Renal cortex interstitium (tissue), 11 donors: ENCODE results near the gene TM7SF2. TPM values are rescaled to one million over a fixed set of nuclear protein-coding genes. Genes with fewer than 3 reads are reported as not detected.

ENCODE experiments used
- DNase-seq, 11 donors: peaks; one replicate each; pipeline ENCODE4 v3.0.0-alpha.2; 2013; ENCODE audit warnings: low read depth in 9 of 11, low spot score in 4 of 11; ENCODE audit errors: extremely low read depth in 1 of 11
- polyA plus RNA-seq, 3 donors: library from polyadenylated mRNA; unstranded; fragments of 120-200 nt; gene quantifications; one replicate each; pipeline ENCODE4 v1.2.1, GENCODE V29; 2013; ENCODE audit not compliant: insufficient read length in 3 of 3

Gene TM7SF2
- polyA plus RNA-seq, 3 donors, result 66.3 to 91.9 (median 82.8) TPM

DNA sequence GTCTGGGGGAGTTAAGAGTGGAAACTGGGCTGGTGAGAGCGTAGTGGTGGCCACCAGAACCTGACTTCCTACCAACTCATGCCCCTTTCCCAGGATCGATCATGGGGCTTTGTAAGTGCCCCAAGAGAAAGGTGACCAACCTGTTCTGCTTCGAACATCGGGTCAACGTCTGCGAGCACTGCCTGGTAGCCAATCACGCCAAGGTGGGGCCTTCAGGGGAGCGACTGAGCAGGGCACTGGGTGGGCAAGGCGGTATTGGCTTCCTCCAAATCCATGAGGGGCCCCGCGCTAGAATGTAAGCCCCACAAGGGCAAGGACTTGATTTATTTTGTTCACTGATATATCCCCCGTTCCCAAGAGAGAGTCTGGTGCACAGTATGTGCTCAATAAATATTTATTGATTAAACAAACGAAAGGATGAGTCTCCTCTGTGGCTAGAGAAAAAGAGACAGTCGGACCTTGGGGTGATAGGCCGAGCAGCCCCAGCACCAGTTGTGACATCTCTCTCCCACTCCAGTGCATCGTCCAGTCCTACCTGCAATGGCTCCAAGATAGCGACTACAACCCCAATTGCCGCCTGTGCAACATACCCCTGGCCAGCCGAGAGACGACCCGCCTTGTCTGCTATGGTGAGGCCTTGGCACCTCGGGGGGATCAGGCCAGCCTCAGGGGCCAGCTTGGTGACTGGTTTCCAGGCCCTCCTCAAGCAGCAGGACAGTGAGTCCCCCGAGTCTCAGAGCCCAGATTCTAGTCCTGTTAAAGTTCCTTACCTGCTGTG lies 26.9 kb upstream of the TM7SF2 start:
- DNase-seq, result no peak

DNA sequence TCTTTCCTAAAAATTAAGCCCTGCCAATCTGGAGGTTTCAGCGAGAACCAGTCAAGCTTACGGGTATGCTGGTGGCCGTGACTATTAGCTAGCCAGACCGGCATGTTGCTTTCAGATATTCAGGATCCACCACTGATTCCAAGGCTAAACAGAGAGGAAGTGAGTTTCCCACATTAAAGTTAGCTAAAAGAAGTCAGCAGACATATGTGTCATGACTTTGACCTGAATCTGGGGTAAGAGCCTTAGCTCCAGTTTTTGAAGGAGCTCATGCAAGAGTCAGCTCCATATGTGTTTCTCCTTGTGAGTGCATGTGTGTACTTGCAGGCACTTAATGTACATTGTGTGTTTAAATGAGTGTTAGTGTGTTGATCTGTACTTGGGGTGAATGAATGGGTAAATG lies 26.2 kb upstream of the TM7SF2 start:
- no peak for DNase-seq

DNA sequence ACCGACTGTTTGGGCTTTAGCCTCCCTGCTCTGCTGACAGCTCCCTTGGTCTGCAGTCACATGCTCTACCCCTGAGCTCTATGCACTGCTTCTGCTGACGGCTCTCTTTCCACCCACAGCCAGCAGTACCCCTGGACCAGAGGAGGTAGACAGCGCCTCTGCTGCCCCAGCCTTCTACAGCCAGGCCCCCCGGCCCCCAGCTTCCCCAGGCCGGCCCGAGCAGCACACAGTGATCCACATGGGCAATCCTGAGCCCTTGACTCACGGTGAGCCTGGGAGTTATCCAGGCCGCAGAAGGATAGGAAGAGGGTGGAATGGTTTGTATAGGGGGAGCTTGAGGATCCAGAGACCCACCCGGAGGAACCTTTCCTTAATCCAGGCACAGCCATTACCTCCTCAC lies 24.9 kb upstream of the TM7SF2 start:
- DNase-seq, result no peak

DNA sequence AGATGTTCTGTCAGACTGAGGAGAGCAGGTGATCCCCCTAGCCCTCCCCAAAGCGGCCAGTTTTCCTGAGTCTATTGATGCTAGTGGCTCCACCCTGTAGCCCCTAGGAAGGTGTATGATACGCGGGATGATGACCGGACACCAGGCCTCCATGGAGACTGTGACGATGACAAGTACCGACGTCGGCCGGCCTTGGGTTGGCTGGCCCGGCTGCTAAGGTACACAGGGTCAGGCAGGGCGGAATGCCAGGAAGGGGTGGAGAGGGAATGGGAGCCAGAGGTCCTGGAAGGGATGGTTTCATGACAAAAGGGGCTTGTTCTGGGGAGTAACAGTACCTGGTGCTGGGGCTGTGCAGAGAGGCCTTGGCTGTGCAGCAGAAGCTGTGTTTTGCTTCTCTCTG lies 24.5 kb upstream of the TM7SF2 start:
- no peak for DNase-seq

DNA sequence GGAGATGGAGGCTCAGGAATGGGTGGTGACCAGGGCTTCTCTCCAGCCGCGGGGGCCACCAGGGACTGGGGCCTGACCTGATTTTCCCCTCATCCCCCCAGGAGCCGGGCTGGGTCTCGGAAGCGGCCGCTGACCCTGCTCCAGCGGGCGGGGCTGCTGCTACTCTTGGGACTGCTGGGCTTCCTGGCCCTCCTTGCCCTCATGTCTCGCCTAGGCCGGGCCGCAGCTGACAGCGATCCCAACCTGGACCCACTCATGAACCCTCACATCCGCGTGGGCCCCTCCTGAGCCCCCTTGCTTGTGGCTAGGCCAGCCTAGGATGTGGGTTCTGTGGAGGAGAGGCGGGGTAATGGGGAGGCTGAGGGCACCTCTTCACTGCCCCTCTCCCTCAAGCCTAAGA lies 23.8 kb upstream of the TM7SF2 start:
- no peak for DNase-seq

DNA sequence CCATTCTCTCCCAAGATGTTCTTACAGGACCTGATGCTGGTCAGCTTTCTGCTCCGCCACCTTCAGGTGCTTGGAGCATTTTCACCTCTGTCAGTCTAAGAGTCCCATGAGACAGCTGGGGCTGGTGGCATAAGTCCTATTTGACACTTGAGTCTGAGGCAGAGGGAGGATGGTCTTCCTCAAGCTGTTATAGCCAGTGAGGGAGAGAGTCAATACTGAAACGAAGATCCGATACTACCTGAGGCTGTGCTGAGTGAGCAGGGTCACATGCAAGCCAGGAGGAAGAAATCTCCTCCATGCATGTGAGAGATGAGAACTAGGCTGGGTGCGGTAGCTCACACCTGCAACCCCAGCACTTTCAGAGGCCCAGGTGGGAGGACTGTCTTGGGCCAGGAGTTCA lies 22.1 kb upstream of the TM7SF2 start:
- DNase-seq, result no peak

DNA sequence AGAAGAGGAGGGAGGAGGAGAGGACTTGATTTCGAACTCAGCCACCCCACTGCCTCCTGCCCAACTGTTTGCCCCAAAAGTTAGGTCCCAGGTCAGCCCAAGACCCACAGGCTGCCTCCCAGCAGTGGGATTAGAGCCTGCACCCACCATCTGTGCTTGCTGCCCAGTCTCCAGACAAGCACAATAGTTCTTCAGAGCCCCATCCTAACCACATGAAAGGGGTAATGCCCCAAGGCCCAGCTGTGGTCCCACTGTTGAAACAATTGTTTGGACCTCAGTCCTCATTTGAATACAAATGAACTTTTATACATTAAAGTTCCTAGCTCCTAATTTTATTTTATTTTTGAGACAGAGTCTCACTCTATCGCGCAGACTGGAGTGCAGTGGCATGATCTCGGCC lies 21.0 kb upstream of the TM7SF2 start:
- no peak for DNase-seq

DNA sequence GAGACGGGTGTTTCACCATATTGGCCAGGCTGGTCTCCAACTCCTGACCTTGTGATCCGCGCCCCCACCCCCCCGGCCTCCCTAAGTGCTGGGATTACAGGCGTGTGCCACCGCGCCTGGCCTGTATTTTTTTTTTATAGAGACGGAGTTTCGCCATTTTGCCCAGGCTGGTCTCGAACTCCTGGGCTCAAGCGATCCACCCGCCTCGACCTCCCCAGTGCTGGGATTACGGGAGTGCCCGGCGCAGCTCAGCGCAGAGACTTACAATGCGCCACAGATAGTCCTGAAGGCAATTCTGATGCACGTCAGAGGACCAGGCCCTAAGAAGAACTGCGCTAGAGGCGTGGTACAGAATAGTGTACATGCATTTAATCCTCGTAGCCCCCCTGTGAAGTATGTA lies 16.2 kb upstream of the TM7SF2 start:
- no peak for DNase-seq

DNA sequence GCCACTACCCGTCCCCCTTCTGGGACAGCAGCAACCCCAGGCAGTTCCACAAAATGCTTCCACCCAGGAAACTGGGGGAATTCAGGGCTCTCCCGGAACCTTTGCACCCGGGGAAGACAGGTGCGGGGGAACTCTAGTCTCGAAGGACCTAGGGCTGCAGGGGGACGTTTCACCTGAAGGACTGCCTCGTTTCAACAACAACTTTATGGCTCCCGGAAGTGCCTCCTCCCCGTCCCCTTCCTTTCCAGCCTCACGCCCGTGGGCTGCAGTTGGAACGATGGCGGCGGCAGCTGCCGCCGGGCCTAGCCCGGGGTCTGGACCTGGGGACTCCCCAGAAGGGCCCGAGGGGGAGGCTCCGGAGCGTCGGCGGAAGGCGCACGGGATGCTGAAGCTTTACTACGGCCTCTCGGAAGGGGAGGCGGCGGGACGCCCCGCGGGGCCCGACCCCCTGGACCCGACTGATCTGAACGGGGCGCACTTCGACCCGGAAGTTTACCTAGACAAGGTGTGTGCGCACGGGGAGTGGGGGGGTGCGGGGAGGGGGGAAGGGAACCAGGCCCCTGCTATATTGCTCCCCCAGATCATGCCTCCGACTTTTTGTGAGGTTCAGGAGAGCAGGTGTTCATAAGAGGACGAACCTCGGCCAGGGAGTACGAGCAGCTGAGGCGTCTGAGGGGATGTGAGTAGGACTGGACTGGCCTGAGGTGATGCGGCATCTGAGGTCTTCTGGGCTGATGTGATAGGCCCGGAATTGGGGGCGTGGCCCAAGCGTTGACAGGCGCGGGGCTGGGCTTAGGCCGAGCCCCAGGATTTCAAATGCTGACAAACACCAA lies 15.5 kb upstream of the TM7SF2 start, which contains the start of gene VPS51:
TSS of gene VPS51 (plus strand) at position 241 of the 833 bp plus-strand sequence. CDS start at position 278, 37 bp downstream.
- peak in 10 of 11 donors; percentile 80 to 91 (median 84) for DNase-seq

DNA sequence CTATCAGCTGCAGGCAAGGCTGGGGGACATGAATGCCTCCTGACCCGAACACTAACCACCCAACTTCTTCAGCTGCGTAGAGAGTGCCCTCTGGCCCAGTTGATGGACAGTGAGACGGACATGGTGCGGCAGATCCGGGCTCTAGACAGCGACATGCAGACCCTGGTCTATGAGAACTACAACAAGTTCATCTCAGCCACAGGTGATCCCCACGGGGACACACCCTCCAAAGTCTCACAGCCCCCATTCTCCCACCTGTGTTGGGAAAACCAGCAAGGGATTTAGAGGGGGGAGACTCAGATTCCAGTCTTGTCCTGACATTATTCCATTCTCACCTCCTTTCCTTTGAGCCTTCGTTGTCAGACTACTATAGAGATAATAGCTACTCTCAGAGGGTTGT lies 14.7 kb upstream of the TM7SF2 start:
- DNase-seq, result no peak

DNA sequence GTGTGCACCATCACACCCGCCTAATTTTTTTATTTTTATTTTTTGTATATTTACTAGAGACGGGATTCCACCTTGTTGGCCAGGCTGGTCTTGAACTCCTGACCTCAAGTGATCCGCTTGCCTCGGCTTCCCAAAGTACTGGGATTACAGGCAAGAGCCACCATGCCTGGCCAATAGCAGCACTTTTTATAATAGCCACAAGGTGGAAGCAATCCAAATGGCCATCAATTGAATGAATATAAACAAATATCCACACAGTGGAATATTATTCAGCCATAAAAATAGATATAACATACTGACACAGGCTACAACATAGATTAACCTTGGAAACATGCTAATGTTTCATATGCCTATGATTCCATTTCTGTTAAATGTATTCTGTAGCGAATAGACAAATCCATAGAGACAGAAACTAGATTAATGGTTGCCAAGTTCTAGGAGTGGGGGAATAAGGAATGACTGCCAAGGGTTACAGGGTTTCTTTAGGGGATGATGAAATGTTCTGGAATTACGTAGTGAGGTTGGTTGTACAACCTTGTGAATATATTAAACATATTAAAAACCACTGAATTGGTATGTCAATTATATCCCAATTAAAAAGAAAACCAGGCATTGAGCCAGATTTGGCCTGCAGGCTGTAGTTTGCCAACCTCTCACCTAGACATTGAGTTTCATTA lies 10.9 kb upstream of the TM7SF2 start:
- no peak for DNase-seq

DNA sequence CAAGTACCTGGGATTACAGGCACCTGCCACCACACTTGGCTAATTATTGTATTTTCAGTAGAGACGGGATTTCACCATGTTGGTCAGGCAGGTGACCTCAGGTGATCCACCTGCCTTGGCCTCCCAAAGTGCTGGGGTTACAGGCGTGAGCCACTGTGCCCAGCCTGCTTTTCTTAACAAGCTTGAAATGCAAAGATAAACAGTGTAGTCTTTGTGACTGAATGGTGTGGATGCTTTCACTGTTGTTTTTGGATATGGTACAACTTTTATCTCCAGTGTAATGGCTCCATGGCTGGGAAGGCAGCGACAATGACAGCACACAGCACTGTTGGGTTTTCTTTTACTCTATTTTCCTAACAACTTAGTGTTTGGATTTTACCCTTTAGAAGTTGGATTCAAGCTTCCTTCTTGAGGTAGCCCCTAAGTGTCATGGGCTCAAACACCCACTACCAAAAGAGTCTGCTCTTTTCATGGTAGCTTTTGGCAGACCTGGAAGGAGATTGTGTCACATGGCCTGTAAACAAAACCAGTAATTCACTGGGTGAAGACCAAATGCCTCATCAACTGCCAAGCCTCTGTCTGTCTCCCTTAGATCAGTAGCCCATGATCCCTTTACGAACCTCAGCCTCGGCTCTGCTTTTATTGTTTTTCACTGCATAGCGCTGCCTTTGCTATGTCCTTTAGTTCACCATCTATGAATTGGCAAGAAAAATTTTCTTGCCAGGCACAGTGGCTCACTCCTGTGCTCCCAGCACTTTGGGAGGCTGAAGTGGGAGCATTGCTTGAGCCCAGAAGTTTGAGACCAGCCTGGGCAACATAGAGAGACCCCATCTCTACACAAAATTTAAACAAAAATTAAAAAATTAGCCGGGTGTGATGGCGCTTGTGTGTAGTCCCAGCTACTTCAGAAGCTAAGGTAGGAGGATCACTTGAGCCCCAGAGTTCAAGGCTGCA lies 9.3 kb upstream of the TM7SF2 start:
- no peak for DNase-seq

DNA sequence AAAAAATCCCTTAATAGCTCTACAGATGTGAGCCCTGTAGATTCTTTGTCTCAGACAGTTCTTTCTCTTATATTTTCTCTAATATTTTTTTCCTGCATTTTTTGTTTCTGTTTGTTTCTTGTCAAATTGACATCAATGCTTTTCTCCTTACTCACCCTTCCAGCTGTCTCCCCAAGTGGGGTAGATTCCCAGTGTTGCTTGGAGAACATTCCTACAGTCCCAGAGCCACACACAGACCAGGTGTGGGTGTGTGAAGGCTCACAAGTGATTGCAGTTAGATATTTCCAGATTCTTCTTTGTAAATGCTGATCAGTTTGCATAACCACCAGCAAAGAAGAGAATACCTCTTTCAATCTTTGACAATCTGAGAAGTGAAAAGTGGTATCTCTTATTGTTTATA lies 8.2 kb upstream of the TM7SF2 start:
- no peak for DNase-seq

DNA sequence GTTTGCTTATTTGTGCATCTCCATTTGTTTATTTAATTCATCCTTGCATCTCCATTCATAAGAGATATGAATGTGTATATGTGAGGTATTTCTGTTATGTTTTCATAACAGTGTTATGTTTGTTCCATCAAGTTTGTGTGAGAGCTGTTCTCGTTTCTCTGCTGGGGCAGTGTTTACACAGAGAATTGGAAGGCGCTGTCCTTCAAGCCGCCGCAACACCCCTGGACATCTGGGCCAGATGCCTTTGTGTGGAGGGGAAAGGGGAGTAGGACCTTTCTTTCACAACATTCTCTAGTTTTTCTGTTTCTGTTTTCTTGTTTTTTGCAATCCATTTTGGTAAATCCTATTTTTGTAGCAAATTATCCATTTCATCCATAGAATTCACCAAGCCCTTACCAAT lies 7.0 kb upstream of the TM7SF2 start:
- DNase-seq, result no peak

DNA sequence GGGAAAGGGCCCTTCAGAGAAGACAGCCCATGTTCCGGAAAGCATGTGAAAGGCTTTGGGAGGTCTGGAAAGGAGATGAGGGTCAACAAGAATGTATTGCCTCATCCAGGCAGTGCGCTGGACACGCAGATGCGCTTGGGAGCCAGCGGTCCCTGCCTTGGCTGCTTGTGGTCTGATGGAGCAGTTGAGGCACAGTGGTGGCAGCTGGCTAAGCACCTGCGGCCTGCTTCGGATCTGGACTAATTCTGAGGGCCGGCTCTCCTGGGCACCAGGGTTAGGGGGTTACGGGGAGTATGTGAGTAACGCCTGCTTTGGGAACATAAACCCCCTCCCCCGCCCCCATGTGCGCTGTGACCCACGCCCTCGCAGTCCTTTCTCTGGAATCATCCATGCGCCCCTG lies 4.6 kb upstream of the TM7SF2 start:
- no peak for DNase-seq

DNA sequence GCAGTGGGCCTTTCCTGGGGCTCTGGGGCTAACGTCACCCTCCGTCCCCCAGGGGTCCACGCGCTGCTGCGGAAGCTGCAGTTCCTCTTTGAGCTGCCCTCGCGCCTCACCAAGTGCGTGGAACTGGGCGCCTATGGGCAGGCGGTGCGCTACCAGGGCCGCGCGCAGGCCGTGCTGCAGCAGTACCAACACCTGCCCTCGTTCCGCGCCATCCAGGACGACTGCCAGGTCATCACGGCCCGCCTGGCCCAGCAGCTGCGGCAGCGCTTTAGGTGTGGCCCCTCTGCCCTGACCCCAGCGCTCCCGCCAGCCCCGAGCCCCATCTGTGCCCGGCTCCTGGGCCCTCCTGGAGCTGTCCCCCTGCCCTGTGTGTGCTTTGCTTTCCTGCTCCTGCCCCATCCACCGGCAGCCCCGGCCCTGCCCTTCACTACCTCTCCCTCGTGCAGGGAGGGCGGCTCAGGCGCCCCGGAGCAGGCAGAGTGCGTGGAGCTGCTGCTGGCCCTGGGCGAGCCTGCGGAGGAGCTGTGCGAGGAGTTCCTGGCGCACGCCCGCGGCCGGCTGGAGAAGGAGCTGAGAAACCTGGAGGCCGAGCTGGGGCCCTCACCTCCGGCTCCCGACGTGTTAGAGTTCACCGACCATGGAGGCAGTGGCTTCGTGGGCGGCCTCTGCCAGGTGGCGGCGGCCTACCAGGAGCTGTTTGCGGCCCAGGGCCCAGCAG lies 3.8 kb upstream of the TM7SF2 start:
- DNase-seq, result no peak

DNA sequence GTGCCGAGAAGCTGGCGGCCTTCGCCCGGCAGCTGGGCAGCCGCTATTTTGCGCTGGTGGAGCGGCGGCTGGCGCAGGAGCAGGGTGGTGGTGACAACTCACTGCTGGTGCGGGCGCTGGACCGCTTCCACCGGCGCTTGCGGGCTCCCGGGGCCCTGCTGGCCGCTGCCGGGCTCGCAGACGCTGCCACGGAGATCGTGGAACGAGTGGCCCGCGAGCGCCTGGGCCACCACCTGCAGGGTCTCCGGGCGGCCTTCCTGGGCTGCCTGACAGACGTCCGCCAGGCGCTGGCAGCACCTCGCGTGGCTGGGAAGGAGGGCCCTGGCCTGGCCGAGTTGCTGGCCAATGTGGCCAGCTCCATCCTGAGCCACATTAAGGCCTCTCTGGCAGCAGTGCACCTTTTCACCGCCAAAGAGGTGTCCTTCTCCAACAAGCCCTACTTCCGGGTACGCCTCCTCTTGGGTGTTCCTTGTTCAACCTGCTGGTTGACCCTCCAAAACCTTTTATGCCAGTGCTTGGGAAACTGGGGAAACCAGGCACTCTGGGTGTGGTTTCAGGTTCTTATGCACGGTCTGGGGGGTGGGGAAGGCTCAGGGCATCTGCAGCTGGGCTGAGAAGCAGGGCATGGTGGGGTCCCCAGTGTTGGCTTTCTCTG lies 3.1 kb upstream of the TM7SF2 start:
- no peak for DNase-seq
